ENCODE data around the gene CPT2.
A peak's percentile ranks its signal among the peaks of the same experiment; 100 is the strongest.

CPT2 gene

DNA sequence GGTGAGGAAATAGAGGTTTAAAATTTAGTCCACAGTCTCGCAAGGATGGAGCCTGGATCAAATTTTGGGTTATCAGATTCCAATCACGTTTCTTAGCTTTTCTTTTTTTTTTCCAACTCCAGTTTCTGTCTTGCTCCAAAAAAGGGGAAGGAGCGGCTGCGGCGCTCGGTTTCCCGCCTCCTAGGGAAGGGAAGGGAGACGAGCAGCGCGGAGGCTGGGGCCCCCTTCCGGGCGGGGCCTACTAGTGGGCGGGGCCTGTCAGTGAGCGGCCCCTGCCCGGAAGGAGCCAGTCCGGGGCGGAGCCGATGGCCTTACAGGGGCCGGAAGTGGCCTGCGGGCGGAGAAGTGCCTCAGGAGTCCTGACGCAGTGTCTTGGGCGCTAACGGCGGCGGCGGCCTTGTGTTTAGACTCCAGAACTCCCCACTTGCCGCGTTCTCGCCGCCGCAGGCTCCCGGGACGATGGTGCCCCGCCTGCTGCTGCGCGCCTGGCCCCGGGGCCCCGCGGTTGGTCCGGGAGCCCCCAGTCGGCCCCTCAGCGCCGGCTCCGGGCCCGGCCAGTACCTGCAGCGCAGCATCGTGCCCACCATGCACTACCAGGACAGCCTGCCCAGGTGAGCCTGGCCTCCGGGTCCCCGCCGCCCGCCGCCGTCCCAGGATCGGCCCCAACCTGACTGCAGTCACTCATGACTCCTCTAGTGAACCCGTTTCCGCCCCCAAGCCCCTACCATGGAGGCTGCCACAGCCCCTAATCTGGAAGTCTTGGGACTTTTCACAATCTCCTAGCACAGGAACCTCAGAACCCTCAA is at the start of gene CPT2:
CPT2 (plus strand) TSS at position 340 of the 806 bp plus-strand sequence; CDS start at position 460, 120 bp downstream.
- DNase-seq (ENCODE audit: low read depth), result peak; percentile 75

DNA sequence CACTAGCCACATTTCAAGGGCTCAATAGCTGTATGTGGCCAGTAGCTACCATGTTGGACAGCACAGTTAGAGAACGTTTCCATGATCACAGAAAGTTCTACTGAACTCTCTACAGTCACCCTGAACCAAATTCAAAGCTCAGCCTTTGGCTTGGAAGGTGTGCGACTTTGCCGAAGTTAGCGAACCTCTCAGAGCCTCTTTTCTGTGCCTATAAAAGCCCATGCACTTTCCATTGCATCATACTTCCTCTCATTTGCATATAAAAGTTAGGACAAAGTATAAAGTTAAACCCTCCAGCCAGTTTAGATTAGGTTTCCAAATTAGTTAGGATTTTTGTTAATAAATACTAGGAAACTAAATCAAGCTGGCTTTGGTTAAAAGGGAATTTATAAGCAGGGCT is 49.5 kb upstream of the CPT2 start:
- DNase-seq (ENCODE audit: low read depth), result no peak

DNA sequence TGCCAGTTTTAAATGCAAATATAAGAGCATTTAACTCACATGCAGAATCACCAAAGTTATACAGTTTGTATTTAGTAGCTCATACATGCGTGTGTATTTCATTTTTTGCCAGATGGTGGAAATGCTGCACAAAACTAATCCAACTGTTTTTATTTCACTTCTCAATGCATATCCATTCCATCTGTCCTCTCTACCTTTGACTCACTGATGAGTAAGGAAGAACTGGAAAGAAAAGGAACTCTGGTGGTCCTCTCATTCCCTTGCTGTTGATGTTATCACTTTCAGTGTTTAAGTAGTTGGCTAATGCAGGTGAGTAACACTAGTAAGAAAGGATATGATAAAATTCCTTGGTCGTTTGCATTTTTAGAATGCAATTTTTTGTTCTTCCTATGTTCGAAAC is 48.5 kb upstream of the CPT2 start:
- DNase-seq (ENCODE audit: low read depth), result no peak

DNA sequence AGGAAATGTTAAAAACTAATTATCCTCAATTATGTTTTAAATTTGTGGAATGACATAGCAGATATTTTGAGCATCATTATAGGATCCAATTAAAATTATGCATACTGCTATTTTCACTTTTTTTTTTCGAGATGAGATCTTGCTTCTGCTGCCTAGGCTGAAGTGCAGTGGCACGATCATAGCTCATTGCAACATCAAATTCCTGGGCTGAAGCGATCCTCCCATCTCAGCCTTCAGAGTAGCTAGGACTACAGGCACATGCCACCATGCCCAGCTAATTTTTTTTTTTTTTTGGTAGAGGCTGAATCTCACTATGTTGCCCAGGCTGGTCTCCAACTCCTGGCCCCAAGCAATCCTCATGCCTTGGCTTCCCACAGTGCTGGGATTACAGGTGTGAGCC is 42.9 kb upstream of the CPT2 start:
- DNase-seq (ENCODE audit: low read depth), result no peak

DNA sequence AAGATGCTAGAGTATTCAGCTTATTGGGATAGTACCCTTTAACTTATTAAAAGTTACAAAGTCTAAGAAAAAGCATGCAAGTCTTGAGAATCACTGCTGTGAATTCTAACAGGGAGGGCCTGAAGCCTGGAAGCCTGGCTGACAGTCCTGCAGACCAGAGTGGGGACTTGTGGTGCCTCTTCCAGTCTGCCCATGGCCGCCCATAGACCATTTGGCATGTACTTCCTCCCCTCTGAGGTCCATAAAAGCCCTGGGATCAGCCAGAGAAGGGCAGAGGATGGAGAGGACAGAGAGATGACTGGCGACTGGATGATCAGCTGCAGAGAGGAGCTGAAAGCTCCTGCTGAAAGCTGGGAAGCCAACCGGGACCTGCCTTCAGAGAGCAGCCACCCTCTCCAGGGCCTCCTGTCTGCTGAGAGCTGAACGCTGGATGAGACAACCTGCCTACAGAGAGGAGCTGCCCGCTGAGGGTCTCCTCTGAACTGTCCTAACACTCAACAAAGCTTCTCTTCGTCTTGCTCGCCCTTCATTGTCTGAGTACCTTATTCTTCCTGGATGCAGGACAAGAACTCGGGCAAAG is 41.7 kb upstream of the CPT2 start:
- DNase-seq (ENCODE audit: low read depth), result no peak

DNA sequence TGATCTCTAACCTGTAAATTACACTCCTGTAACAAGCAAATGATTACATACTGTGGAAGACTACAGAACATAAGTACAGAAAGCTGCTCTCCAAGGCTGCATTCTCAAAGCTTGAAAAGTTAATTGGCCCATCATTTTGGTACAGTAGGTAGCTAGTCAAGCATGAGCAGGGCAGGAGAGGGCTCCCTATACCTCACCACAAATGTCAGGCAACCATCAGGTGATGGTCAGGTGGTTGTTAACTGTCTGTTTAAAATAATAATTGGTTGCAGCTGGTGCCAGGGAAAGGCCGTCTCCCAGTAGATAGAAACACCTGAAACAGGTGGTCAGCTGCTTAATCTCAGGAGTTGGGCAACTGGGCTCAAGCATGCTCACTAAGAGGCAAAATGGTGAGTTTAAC is 41.1 kb upstream of the CPT2 start:
- no peak for DNase-seq (ENCODE audit: low read depth)

DNA sequence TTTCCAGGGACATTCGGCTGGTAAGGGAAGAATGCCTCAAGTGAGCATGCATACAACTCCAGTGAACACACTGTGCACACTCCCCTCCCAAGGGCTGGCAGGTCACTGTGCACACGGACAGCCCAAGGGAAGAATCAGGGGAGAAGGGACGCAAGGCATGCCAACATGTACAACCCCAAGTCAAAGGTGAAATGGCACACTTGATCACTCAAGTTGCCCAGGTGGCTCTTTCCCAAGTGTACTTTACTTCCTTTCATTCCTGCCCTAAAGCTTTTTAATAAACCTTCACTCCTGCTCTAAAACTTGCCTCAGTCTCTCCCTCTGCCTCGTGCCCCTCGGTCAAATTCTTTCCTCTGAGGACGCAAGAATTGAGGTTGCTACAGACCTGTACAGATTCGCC is 40.7 kb upstream of the CPT2 start:
- no peak for DNase-seq (ENCODE audit: low read depth)

DNA sequence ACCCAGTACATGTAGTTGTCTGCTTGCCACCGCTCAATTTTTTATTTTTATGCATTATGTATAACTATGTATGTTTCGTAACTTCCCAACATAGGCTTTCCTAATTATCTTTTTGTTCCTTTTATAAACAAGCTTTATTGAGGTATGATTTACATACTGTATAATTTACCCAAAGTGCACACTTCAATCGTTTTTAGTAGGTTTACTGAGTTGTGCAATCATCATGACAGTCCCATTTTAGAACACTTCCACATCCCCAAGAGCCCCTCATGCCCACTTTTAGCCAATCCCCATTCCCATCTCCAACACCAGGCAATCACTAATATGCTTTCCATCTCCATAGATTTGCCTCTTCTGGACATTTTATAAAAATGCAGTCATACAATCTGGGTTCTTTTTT is 39.8 kb upstream of the CPT2 start:
- DNase-seq (ENCODE audit: low read depth), result no peak

DNA sequence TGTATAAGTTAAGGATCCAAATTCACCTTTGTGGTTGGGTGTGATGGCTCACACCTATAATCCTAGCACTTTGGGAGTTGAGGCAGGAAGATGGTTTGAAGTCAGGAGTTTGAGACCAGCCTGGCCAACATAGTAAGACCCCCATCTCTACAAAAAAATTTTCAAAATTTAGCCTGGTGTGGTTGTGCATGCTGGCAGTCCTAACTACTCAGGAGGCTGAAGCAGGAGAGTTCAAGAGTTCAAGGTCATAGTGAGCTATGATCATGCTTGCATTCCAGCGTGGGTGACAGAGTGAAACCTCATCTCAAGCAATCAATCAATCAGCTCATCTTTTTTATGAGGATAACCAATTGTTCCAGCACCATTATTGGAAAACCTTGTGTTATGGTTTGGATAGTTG is 37.7 kb upstream of the CPT2 start:
- no peak for DNase-seq (ENCODE audit: low read depth)

DNA sequence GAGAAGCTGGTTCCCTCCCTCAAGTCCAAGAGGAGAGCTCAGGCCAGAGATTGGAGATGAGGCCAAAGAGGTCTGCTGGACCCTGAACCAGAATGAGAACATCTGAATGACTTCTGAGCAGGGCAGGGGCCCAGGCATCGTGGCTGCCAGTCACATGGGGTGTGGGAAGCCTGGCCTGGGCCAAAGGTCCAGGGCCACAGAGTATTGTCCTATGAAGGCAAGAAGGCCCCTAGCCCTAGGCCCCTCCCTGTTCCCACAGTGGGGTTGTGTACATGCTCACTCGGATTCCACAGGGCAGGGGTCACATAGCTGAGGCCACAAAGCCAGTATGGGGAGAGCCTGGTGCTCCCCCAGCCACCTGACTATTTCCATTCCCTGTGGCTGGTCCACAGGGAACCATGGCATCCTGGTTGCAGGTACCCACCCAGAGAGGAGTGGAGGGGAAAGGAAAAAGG is 35.7 kb upstream of the CPT2 start:
- no peak for DNase-seq (ENCODE audit: low read depth)

DNA sequence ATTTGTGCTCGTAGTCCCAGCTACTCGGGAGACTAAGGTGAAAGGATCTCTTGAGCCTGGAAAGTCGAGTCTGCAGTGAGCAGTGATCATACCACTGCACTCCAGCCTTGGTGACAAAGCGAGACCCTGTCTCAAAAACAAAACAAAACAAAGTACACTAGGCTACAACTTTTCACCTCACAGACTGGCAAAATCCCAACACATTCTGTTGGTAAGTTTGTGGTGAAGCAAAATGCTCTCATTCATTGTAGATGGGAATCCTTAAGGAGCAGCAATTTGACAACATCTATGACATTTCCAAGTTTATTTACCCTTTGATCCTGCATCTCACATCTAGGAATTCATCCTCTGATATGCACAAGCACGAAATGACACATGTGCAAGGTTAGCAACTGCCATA is 34.0 kb upstream of the CPT2 start:
- no peak for DNase-seq (ENCODE audit: low read depth)

DNA sequence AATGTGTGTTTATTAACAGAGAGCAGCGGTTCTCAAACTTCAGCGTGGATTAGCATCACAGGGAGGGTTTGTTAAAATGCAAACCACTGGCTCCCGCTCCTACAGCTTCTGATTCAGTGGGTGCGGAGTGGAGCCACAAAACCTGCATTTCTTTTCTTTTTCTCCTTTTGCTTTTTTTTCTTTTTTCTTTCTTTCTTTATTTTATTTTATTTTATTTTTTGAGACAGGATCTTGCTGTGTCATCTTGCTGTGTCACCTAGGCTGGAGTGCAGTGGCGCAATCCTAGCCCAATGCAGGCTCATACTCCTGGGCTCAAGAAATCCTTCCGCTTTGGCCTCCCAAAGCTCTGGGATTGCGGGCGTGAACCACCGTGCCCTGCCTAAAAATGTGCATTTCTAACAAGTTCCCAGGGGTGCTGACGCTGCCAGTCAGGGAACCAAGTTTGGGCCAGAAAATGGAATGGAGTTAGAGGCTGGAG is 33.3 kb upstream of the CPT2 start:
- DNase-seq (ENCODE audit: low read depth), result no peak

DNA sequence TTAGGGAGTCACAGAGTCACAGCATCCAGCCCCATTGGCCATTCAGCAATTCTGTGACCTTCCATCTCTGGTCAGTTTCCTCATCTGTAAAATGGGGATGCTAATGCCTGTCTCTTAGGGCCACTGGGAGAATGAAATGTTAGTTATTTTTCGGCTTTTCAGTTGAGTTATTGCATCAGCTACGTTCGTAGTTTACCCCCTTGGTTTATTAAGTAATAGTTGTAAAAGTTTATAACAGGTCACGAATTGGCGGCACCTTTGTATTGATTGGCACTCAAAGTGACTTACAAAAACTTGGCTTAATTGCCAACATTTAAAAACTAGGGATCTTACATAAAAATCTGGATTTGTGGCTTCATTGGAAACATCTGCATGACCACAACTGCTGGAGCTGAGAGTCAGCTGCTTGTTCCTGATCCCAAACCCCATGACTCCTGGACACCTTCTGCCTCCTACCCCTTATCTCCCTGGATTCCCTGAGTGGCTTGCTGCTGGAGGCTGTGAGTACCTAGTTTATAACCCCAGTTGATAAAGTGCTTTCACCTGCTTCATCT is 31.1 kb upstream of the CPT2 start:
- no peak for DNase-seq (ENCODE audit: low read depth)

DNA sequence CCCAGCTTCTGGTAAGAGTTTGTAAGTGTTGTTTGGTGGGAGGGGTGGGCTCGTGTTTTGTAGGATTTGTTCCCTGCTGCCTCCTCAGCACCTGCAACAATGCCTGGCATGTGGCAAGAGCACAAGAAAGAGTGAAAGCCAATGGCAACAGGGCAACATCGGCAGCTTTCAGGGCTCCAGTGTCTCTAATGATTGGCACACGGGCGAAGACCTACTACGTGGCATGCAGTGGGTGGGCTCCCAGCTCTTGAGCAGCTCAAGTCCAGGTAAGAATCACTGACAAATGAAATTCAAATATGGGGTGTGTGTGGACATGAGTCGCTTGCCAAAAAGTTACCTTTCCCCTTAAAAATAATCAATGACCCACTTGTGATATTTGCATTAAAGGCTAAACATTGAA is 30.3 kb upstream of the CPT2 start:
- DNase-seq (ENCODE audit: low read depth), result no peak

DNA sequence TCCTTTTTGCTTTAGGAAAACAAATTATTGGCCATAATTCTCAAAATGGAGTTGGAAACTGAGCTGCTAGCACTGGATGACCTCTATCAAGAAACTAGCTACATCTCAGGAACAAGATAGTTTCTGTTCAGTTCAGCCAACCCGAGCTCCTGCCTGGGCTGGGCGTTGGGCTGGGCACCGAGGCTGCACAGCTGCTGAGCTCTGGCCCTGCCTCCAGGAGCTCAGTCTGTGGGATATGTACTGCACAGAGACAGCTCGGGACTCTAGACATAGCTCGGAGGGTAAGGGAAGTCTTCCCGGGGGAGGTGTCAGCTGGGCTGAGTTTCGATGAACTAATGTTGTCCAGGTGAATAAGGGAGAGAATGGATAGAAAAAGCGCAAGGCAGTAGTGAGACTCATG is 29.7 kb upstream of the CPT2 start:
- no peak for DNase-seq (ENCODE audit: low read depth)

DNA sequence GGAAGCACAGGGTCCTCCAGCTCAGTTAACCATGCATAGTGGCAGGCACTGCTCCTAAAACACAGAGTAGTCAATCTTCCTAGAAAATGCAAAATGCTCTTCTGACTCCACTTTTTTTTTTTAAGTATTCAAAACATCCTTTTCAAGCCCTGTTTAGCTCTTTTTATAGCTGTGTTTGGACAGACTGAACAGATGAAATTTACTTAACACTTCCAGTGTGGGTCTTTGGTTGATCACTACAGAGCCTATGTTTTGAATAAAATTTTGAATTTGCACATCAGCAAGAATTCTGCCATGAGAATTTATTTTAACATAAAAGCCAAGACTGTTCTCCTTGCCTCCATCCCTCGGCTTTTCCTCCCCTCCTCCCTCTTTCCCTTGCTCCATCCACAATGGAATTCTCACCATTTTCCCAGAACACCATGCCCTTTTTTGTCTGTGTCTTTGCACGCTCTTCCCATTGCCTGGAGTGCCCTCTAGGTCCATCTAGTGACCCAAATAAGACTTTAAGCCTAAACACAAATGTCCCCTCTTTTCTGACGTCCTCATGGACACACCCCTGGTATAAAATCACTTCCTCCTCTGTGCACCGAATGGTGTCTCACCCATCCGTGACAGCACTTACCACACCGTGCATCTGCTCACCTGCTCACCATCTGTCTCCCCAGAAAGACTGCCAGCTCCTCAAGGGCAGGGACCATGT is 24.0 kb upstream of the CPT2 start:
- no peak for DNase-seq (ENCODE audit: low read depth)

DNA sequence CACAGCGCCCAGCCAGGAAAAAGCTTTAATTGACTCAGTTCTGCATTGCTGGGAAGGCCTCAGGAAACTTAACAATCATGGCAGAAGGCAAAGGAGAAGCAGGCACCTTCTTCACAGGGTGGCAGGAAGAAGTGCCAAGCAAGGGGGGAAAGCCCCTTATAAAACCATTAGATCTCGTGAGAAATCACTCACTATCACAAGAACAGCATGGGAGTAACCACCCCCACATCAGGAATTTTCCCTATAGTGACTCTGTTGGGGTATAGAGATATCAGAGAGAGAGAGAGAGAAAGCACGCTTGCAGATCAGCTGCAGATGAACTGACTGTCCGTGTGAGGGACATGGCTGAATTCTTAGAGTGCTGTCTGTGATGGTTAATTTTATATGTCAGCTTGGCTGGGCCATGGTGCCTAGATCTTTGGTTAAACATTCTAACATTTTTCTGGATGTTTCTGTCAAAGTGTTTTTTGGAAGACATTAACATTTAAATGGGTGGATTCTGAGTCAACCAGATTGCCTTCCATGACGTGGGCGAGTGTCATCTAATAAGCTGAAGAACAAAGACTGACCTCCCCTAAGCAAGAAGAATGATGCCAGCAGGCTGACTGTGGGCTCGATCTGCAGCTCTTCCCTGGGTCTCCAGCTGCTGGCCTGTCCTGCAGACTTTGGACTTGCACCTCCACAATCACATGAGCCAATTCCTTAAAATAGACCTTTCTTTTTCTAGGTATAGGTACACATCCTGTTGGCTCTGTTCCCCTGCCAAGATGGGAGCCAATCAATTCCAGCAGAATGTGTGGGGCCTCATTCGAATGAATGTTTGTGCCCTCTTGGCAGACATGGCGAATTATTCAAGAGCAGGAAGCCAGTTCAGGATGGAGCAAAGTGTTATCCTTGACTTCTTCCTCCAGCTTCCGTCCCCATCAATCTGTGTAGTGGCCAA is 21.4 kb upstream of the CPT2 start:
- DNase-seq (ENCODE audit: low read depth), result no peak

DNA sequence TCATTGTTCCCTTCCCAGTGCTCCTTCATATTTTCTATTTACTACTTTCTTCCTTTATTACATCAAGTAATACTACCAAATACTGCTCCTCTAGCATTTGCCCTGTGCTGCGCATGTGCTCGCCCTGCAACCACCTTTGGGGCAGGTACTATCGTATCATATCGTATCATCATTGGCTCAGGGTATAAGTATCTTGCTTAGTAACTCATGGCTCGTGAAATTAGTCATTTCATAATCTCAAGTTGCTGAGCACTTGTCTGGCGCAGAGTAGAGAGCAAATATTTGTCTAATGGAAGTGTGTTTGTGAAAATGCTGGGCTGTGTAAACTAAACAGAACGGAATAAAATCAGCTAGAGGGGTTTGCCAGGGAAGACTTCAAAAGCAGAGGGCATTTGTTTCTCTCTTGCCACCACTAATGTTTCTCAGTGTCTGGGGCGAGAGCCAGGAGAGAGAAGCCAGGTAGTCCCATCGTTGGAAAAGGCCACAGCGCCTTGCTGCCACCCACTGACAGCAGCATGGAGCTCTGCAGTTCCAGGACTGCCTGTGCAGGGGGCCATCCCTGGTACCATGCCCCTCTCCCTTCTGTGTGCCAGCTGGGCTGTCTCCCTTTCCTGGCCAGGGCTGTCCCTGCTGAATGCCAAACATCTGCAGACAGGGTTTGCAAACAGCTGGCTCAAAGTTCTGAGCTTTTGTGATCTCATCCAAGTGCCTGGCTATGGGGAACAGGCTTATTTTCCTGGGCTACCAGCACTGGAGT is 20.0 kb upstream of the CPT2 start:
- DNase-seq (ENCODE audit: low read depth), result no peak

DNA sequence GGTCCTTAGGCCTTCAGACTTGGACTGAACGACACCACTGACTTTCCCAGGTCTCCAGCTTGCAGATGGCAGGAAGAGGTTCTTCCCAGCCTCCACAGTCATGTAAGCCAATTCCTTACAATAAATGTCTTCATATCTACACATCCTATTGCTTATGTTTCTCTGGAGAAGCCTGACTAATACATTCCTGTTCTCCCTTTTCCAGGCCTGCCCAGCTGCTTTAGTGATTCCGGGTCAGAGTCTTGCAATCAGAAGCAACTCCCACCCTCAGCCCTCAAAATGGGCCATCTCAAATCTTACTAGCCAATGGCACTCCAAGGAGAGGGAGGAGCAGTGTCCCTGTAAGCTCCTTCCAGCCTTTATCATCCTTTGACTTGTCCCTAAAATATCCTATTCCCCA is 16.4 kb upstream of the CPT2 start:
- no peak for DNase-seq (ENCODE audit: low read depth)

DNA sequence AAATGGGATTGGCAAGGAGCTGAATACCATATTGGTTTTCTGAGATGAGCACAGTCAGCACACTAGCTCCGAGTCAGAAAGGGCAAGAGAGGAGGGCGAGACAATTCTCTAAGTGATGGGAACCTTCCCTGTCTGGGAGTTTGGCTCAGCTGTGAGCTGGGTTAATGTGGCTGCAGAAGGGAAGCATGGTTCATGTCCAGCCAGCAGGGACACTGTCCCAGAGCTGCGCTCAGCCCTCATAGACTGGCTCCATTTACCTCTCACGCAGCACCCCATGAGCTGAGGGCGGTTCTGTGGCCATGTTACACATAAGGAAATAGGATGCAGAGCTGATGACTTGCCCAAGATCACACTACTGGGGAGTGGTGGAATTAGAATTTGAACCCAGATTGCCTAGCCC is 15.7 kb upstream of the CPT2 start:
- DNase-seq (ENCODE audit: low read depth), result no peak

DNA sequence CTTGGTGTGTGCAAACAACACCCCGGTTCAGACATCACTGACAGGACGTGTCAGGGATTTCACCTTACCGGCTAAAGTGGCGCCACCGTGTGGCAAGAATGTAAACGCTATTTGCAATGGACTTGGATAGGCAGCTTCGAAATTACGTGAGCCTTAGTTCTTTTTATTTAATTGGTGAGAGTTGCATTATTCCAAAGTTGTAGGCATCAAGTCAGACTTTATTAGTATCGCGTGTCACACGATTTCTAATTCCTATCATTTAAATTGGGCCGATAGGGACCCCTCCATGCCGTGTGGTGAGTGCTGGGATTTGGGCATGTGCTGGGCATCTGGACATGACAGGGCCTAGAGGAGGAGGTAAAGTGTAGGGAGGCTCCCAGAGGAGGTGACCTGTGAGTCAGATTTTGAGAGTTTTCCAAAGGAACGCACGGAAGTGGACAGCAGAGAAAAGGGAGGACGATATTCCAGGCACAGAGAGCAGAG is 14.5 kb upstream of the CPT2 start:
- peak; percentile 72 for DNase-seq (ENCODE audit: low read depth)

All from stimulated activated CD8-positive, alpha-beta memory T cell treated with anti-CD3 and anti-CD28 coated beads, Interleukin-15, amount 100 ng/mL, for 1 hour (primary cell).